H54 (cell line): ENCODE data around the gene ALMS1.
"Not testable (repeated sequence)": the region's sequence is repeated elsewhere in the genome, so short reads cannot be mapped to it uniquely, and the experiment has no call there.

Source experiments
- DNase-seq: peaks from one replicate; pipeline ENCODE4 v3.0.0; 2011; ENCODE audit warnings: low spot score, mixed read lengths; ENCODE audit not compliant: insufficient read length
- FAIRE-seq: peaks from 3 replicates; lab custom pipeline; 2011; peaks lifted over from hg19 to GRCh38; lab: Jason Lieb, UNC
- POLR2A ChIP-seq: IDR thresholded peaks from 2 replicates; pipeline ENCODE4 v1.6.1; 2011; ENCODE audit warnings: low read depth, mild to moderate bottlenecking, low read length

Gene ALMS1

GRCh38 chr2:73494031-73494430, 108.4 kb downstream of the ALMS1 start:
- TF ChIP-seq POLR2A, result no peak
- peak; percentile 15 for FAIRE-seq
- DNase-seq, result peak; percentile 20

DNA sequence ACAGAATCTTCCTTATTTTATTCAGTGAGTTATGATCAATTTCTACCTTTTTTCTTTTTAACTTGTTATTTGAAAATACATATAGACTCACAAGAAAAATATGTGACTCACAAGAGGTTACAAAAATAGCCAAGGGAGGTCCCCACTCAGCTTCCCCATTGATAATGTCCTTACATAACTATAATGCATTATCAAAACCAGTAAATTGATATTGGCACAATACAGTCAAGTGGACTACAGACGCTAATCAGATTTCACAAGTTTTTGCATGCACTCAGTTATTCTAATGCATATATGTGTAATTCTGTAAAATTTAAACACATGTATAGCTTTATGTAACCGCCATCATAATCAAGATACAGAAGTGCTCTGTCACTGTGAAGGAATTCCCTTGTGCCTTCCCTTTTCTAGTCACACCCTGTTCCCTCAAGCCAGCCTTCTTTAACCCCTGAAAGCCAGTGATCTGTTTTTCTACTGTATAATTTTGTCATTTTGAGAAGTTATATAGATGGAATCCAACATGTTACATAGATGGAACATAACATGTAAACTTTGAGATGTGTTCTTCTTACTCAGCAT, 118.4 kb downstream of the ALMS1 start:
- DNase-seq (no peak), FAIRE-seq (peak; percentile 89)
- no peak for TF ChIP-seq POLR2A

DNA sequence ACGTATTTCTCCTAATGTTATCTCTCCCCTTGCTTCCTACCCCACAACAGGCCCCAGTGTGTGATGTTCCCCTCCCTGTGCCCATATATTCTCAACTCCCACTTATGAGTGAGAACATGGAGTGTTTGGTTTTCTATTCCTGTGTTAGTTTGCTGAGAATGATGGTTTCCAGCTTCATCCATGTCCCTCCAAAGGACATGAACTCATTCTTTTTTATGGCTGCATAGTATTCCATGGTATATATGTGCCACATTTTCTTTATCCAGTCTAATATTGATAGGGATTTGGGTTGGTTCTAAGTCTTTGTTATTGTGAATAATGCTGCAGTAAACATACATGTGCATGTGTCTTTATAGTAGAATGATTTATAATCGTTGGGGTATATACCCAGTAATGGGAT, 119.2 kb downstream of the ALMS1 start:
- not testable (repeated sequence) for FAIRE-seq, DNase-seq

DNA sequence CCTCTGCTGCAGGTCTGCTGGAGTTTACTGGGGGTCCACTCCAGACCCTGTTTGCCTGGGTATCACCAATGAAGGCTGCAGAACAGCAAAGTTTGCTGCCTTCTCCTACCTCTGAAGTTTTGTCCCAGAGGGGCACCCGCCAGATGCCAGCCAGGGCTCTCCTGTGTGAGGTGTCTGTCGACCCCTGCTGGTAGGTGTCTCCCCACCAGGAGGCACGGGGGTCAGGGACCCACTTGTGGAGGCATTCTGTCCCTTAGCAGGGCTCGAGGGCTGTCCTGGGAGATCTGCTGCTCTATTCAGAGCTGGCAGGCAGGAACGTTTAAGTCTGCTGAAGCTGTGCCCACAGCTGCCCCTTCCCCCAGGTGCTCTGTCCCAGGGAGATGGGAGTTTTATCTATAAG, 124.8 kb downstream of the ALMS1 start:
- FAIRE-seq, DNase-seq: not testable (repeated sequence)

DNA sequence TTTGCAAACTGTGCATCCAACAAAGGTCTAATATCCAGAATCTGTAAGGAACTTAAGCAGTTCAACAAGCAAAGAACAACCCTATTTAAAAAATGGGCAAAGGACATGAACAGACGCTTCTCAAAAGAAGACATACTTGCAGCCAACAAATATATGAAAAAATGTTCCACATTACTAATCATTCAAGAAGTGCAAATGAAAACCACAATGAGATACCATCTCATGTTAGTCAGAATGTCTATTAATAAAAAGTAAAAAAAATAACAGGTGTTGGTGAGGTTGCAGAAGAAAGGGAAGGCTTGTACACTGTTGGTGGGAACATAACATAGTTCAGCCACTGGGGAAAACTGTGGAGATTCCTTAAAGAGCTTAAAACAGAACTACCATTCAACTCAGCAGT, 130.4 kb downstream of the ALMS1 start:
- no peak for TF ChIP-seq POLR2A
- FAIRE-seq, result no peak
- DNase-seq, result no peak

DNA sequence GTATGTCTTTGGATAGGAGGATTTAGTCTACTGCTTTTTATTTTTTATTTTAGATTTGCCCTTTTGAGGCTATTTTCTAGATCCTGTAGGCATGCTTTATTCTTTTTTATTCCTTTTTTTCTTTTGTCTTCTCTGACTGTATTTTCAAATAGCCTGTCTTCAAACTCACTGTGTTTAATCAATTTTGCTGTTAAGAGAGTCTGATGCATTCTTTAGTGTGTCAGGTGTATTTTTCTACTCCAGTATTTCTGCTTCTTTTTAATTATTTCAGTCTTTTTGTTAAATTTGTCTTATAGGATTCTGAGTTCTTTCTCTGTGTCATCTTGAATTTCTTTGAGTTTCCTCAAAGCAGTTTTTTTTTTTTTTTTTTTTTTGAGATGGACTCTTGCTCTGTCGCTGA, 143.1 kb downstream of the ALMS1 start:
- FAIRE-seq (no peak), DNase-seq (no peak)
- no peak for TF ChIP-seq POLR2A

DNA sequence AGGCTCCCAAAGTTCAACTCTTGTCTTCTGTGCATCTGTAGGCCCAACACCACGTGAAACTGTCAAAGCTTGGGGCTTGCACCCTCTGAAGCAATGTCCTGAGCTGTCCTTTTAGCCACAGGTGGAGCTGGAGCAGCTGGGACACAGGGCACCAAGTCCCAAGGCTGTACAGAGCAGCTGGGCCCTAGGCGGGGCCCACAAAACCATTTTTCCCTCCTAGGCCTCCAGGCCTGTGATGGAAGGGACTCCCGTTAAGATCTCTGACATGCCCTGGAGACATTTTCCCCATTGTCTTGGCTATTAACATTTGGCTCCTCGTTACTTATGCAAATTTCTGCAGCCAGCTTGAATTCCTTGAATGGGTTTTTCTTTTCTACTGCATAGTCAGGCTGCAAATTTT, 145.1 kb downstream of the ALMS1 start:
- DNase-seq, FAIRE-seq: not testable (repeated sequence)

DNA sequence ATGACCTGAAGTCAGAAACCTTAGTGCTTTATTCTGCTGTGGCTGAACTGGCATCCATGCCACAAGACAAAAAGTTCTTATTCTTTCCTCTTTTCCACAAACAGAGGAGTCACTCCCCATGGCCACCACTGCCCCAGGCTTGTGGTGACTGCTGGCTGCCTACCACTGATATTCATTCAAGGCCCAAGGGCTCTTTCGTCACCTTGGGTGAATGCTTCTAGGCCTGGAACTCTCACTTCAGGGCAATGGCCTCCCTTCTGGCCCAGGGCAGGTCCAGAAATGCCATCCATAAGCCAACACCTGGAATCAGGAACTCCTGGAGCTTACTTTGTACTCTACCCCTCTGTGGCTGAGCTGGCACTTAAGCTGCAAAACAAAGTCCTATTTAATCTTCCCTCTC, 146.7 kb downstream of the ALMS1 start:
- DNase-seq, result no peak
- TF ChIP-seq POLR2A, result no peak
- FAIRE-seq, result no peak

- DNase-seq (no peak), FAIRE-seq (peak; percentile 20)
- no peak for TF ChIP-seq POLR2A
Observed at GRCh38 chr2:73536133-73536840, 150.7 kb downstream of the ALMS1 start.

DNA sequence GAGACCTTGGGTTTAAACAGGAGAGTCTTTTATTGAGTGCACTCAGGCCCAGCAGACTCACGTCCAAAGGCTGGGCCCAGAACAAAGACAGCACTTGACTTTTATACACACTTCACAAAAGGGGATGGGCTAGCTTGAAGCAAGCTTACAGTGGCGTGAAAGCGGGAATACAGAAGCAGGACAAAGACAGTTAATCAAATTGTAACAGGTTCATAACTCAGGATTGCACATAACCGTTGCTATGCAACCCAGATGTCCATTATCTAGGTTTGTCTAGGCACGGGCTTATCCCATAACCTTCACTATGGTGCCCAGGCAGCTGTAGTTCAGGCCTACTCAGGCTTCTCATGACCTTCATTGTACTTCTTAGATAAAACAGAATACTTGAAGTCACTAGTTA, 175.2 kb downstream of the ALMS1 start:
- not testable (repeated sequence) for DNase-seq
- peak; percentile 27 for FAIRE-seq

DNA sequence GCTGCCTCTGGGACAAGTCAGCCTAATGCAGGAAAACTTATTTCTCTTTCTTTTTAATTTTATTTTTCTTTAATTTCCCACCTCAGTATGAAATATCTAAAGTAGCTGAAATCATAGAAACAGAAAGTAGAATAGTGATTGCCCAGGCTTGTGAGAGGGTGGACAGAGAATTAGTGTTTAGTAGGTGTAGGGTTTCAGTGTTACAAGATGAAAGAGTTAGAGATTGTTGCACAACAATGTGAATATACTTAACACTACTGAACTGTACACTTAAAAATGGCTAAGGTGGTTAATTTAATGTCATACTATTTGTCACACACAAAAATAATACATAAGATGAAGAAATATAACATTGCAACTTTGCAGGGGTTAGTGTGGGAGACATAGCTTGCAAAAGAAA, 175.8 kb downstream of the ALMS1 start:
- DNase-seq (no peak), FAIRE-seq (no peak)
- TF ChIP-seq POLR2A, result no peak

GRCh38 chr2:73564986-73565385, 179.3 kb downstream of the ALMS1 start:
- FAIRE-seq, result no peak
- TF ChIP-seq POLR2A, result no peak
- DNase-seq, result no peak

DNA sequence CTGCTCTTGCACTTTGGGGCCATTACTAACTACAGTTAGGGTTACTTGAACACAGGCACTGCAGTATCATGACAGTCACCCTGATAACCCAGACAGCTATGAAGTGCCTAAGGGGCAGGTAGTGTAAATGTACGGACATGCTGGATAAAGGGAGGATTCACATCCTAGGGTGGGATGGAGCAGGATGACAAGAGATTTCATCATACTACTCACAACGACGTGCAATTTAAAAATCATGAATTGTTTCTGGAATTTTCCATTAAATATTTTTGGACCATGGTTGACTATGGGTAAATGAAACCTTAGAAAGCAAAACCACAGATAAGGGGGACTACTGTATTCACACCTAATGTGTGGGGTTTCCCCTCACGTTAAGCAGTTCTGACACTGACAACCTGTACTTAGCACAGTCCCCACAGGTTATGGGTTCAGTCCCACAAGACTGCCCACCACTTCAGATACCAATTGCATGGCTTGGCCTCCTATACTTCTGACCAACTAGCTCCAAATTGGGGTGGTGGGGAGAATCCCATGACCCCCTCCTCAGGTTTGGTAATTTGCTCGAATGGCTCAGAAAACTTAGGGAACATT, 180.7 kb downstream of the ALMS1 start:
- DNase-seq (no peak), FAIRE-seq (no peak)
- TF ChIP-seq POLR2A, result no peak

GRCh38 chr2:73575261-73575660, 189.6 kb downstream of the ALMS1 start:
- no peak for TF ChIP-seq POLR2A
- FAIRE-seq, result no peak
- DNase-seq, result no peak

- FAIRE-seq, result no peak
Observed at GRCh38 chr2:73582364-73582763, 196.7 kb downstream of the ALMS1 start.

More at GRCh38 chr2:73582364-73582763, 196.7 kb downstream of the ALMS1 start:
- no peak for DNase-seq
- TF ChIP-seq POLR2A, result no peak
